Gastroesophageal sphincter (tissue), 3 donors: ENCODE measurements around the gene OR12D2.

Experiments
- POLR2A ChIP-seq, 2 donors: fragments of 450-650 bp; IDR thresholded peaks; one replicate each; pipeline ENCODE4 v1.6.1; 2017; ENCODE audit warnings: antibody characterized with exemption in 2 of 2, mild to moderate bottlenecking in 2 of 2, moderate library complexity in 1 of 2
- POLR2AphosphoS5 ChIP-seq: sonication (generic); formaldehyde crosslinking; IDR thresholded peaks from one replicate; pipeline ENCODE4 v1.6.1; 2017; ENCODE audit warnings: antibody characterized with exemption
- TF ChIP-seq, protein P1 (sequence below), 4 experiments: fragments of 200-600 bp in 2 of 4; fragments of 450-650 bp in 2 of 4; sonication (generic) in 1 of 4; IDR thresholded peaks; one replicate each; pipeline ENCODE4 v1.5.1; 2017 to 2019; ENCODE audit warnings: antibody characterized with exemption in 4 of 4, mild to moderate bottlenecking in 2 of 4, moderate library complexity in 2 of 4

GRCh38 chr6:29375191-29375590, 20.2 kb upstream of the OR12D2 start, which contains the start of gene OR12D3:
- no peak for TF ChIP-seq POLR2A (IDR thresholded peaks at IDR 0.05)
- TF ChIP-seq, protein P1, sequence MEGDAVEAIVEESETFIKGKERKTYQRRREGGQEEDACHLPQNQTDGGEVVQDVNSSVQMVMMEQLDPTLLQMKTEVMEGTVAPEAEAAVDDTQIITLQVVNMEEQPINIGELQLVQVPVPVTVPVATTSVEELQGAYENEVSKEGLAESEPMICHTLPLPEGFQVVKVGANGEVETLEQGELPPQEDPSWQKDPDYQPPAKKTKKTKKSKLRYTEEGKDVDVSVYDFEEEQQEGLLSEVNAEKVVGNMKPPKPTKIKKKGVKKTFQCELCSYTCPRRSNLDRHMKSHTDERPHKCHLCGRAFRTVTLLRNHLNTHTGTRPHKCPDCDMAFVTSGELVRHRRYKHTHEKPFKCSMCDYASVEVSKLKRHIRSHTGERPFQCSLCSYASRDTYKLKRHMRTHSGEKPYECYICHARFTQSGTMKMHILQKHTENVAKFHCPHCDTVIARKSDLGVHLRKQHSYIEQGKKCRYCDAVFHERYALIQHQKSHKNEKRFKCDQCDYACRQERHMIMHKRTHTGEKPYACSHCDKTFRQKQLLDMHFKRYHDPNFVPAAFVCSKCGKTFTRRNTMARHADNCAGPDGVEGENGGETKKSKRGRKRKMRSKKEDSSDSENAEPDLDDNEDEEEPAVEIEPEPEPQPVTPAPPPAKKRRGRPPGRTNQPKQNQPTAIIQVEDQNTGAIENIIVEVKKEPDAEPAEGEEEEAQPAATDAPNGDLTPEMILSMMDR (IDR thresholded peaks at IDR 0.05), result no peak
- TF ChIP-seq POLR2AphosphoS5, result no peak
